ENCODE data around the gene COL20A1. TPM values are rescaled to one million over a fixed set of nuclear protein-coding genes. Genes with fewer than 3 reads are reported as not detected.

The COL20A1 gene
- total RNA-seq, 1 experiment from 2014 or later: not detected

GRCh38 chr20:63290677-63291472, 2.1 kb upstream of the COL20A1 start:
- Histone ChIP-seq H3K9me2 (replicated peaks; ENCODE audit: low read length) (no peaks in the 10 kb centered on the region), H3K79me2 (ENCODE audit: low read length) (no peaks in the 10 kb centered on the region), H3K9ac (ENCODE audit: low read length) (no peak overlapping the region), H3K36me3 (ENCODE audit: low read depth, low read length) (no peaks in the 10 kb centered on the region), H3K9me3 (ENCODE audit: low read length) (no peaks in the 10 kb centered on the region), H2AFZ (ENCODE audit: low read length) (no peak overlapping the region), H4K20me1 (ENCODE audit: low read length) (no peaks in the 10 kb centered on the region), H3F3A (ENCODE audit: low read length, unreplicated experiment) (no peaks in the 10 kb centered on the region), H3K27me3 (ENCODE audit: low read length) (peaks cover 17% of the 10 kb centered on the region), H3K27ac (ENCODE audit: low read length) (no peak overlapping the region), H3K4me3 (ENCODE audit: low read length) (no peak overlapping the region), H3K4me2 (ENCODE audit: low read length) (no peak overlapping the region), H3K4me1 (ENCODE audit: insufficient read depth, low read length) (no peaks in the 10 kb centered on the region)
- ChIA-PET POLR2A (ENCODE audit: unreplicated experiment) (no interaction called here), CTCF (interaction anchor here (0.6 kb wide), 1 partner anchor 18 kb away, joined by 4 read pairs; the partner anchor contains the start of gene ARFGAP1)
- DNase-seq: peak; percentile 62
- TF ChIP-seq EZH2 (IDR thresholded peaks at IDR 0.05; ENCODE audit: low read length, unreplicated experiment) (no peak), CTCF (conservative IDR thresholded peaks at IDR 0.05; ENCODE audit: low read depth, low read length) (peak; percentile 67)
- ATAC-seq: peak; percentile 68
- no TSS peak for BruUV-seq (replicated peaks)
- intact Hi-C loops (cut with micrococcal nuclease): no loop called here

- no peak for ATAC-seq
- BruUV-seq (replicated peaks): no TSS peak
- TF ChIP-seq CTCF (conservative IDR thresholded peaks at IDR 0.05; ENCODE audit: low read depth, low read length): no peak
- no peak for TF ChIP-seq EZH2phosphoT487 (IDR thresholded peaks at IDR 0.05; ENCODE audit: borderline replicate concordance, low read length)
- no peak for TF ChIP-seq EZH2 (IDR thresholded peaks at IDR 0.05; ENCODE audit: low read length, unreplicated experiment)
These were observed 1.2 kb upstream of the COL20A1 start for GRCh38 chr20:63291811-63292210.

GRCh38 chr20:63292292-63292701, 689 bp upstream of the COL20A1 start:
- Histone ChIP-seq H3K4me1 (ENCODE audit: insufficient read depth, low read length) (no peaks in the 10 kb centered on the region), H3K4me2 (ENCODE audit: low read length) (no peak overlapping the region), H3K9ac (ENCODE audit: low read length) (no peak overlapping the region), H3F3A (ENCODE audit: low read length, unreplicated experiment) (no peaks in the 10 kb centered on the region), H3K36me3 (ENCODE audit: low read depth, low read length) (no peaks in the 10 kb centered on the region), H2AFZ (ENCODE audit: low read length) (no peak overlapping the region), H4K20me1 (ENCODE audit: low read length) (no peaks in the 10 kb centered on the region), H3K4me3 (ENCODE audit: low read length) (no peak overlapping the region), H3K27ac (ENCODE audit: low read length) (no peak overlapping the region), H3K9me3 (ENCODE audit: low read length) (no peaks in the 10 kb centered on the region), H3K79me2 (ENCODE audit: low read length) (no peaks in the 10 kb centered on the region), H3K9me2 (replicated peaks; ENCODE audit: low read length) (no peaks in the 10 kb centered on the region), H3K27me3 (ENCODE audit: low read length) (peaks cover 29% of the 10 kb centered on the region)
- no peak for TF ChIP-seq EZH2phosphoT487 (IDR thresholded peaks at IDR 0.05; ENCODE audit: borderline replicate concordance, low read length)
- DNase-seq: no peak
- no TSS peak for BruUV-seq (replicated peaks)
- CTCF ChIA-PET: interaction anchor here (1.0 kb wide), 1 partner anchor 69 kb away, joined by 3 read pairs; no protein-coding TSS in a partner anchor
- no peak for ATAC-seq
- POLR2A ChIA-PET (ENCODE audit: unreplicated experiment): no interaction called here
- intact Hi-C loops (cut with micrococcal nuclease): no loop called here

More at GRCh38 chr20:63291811-63292210, 1.2 kb upstream of the COL20A1 start:
- no peaks in the 10 kb centered on the region for H3K9me2 ChIP-seq (replicated peaks; ENCODE audit: low read length)
- peaks cover 26% of the 10 kb centered on the region for H3K27me3 ChIP-seq (ENCODE audit: low read length)
- H3K36me3 ChIP-seq (ENCODE audit: low read depth, low read length): no peaks in the 10 kb centered on the region
- no peak for DNase-seq
- ChIA-PET CTCF (interaction anchor here (1.0 kb wide), 1 partner anchor 68 kb away, joined by 3 read pairs; no protein-coding TSS in a partner anchor), POLR2A (ENCODE audit: unreplicated experiment) (no interaction called here)
- no peaks in the 10 kb centered on the region for H4K20me1 ChIP-seq (ENCODE audit: low read length)
- H3K79me2 ChIP-seq (ENCODE audit: low read length): no peaks in the 10 kb centered on the region
- no peaks in the 10 kb centered on the region for H3K4me1 ChIP-seq (ENCODE audit: insufficient read depth, low read length)
- no peak overlapping the region for H3K4me2 ChIP-seq (ENCODE audit: low read length)
- H3K9me3 ChIP-seq (ENCODE audit: low read length): no peaks in the 10 kb centered on the region
- no peak overlapping the region for H3K27ac ChIP-seq (ENCODE audit: low read length)
- no peaks in the 10 kb centered on the region for H3F3A ChIP-seq (ENCODE audit: low read length, unreplicated experiment)
- H3K4me3 ChIP-seq (ENCODE audit: low read length): no peak overlapping the region
- H3K9ac ChIP-seq (ENCODE audit: low read length): no peak overlapping the region
- no peak overlapping the region for H2AFZ ChIP-seq (ENCODE audit: low read length)
- intact Hi-C loops (cut with micrococcal nuclease): no loop called here
